Body of pancreas (tissue), 4 donors: ENCODE data around the gene ARHGEF17.

Experiments
- CTCF ChIP-seq, 7 experiments: fragments of 450-650 bp in 4 of 7; fragments of 200-600 bp in 3 of 7; sonication (generic) in 3 of 7; IDR thresholded peaks; one replicate each; pipeline ENCODE4 v1.5.1; 2016 to 2019; ENCODE audit warnings: antibody characterized with exemption in 7 of 7
- POLR2A ChIP-seq, 3 donors: fragments of 450-650 bp; IDR thresholded peaks; one replicate each; pipeline ENCODE4 v1.6.1; 2016; ENCODE audit warnings: antibody characterized with exemption in 3 of 3, mild to moderate bottlenecking in 2 of 3

DNA sequence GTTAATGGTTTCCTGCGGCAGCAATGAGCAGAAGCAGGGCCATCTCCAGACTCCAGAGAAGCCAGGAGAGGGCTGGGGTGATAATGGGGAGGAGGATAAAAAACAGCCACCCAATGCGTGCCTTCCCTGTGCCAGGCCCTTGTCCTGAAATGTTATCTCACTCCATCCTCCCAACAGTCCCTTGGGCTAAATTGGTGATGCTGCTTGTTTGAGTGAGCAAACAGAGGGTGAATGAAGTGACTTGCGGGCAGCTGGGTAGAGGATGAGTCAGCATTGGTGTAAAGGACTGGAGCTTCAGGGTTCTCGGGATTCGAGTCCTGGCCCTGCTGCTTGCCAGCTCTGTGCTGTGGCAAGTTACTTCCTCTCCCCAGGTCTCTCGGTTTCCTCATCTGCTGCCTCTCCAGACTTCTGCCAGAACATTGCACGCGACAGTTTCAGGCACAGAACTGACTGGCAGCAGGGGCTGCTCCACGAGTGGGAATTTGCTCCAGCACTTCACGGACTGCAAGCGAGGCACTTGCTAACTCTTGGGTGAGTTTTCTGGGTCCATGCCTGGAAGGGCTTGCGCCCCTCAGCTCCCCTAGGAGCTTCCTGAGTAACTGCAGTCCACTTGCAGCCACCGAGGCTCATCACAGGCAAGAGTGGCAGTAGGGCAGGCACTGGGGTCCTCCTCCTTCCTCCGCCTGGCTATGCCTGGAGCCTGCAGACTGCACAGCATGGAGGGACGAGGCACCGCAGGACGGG is 36.0 kb upstream of the ARHGEF17 start, which contains the start of gene P2RY6:
- TF ChIP-seq POLR2A (IDR thresholded peaks at IDR 0.05): peak in 1 of 3 donors; percentile 22
- TF ChIP-seq CTCF (IDR thresholded peaks at IDR 0.05): no peak
